Muscle layer of colon (tissue), 2 donors: ENCODE data around the gene GAS7.

Source experiments
- H3K27ac ChIP-seq: one replicate; pipeline ENCODE4 v1.7.0; 2013; ENCODE audit warnings: low read depth, mild to moderate bottlenecking, low read length, moderate library complexity
- H3K27me3 ChIP-seq, 2 donors: one replicate each; pipeline ENCODE4 v1.7.0; 2013; ENCODE audit warnings: low read length in 2 of 2, mild to moderate bottlenecking in 2 of 2; ENCODE audit not compliant: insufficient read depth in 2 of 2, control insufficient read depth in 1 of 2
- H3K36me3 ChIP-seq: one replicate; pipeline ENCODE4 v1.7.0; 2013; ENCODE audit warnings: mild to moderate bottlenecking, low read length; ENCODE audit not compliant: insufficient read depth
- H3K4me1 ChIP-seq: one replicate; pipeline ENCODE4 v1.7.0; 2013; ENCODE audit warnings: mild to moderate bottlenecking, low read length; ENCODE audit not compliant: insufficient read depth
- H3K4me3 ChIP-seq, 2 donors: one replicate each; pipeline ENCODE4 v1.7.0; 2013; ENCODE audit warnings: low read length in 2 of 2, low read depth in 1 of 2, mild to moderate bottlenecking in 1 of 2, moderate library complexity in 1 of 2
- H3K9ac ChIP-seq: one replicate; pipeline ENCODE4 v1.7.0; 2013; ENCODE audit warnings: low read length
- H3K9me3 ChIP-seq: one replicate; pipeline ENCODE4 v1.7.0; 2013; ENCODE audit warnings: mild to moderate bottlenecking, low read length
- donor health status: abdominal sarcoma.
- donor health status: Adenocarcinoma of cecum.

GAS7 gene

GRCh38 chr17:10051112-10051511 is 147.3 kb downstream of the GAS7 start:
- Histone ChIP-seq H3K9ac (no peak overlapping the region), H3K27me3 (no peaks in the 10 kb centered on the region), H3K27ac (no peak overlapping the region), H3K36me3 (no peaks in the 10 kb centered on the region), H3K9me3 (no peaks in the 10 kb centered on the region), H3K4me1 (peaks cover 6% of the 10 kb centered on the region), H3K4me3 (no peak overlapping the region)

- no peak overlapping the region for H3K4me3 ChIP-seq
- H3K27me3 ChIP-seq: no peaks in the 10 kb centered on the region
- H3K9ac ChIP-seq: no peak overlapping the region
- peaks cover 10% of the 10 kb centered on the region for H3K4me1 ChIP-seq
- H3K9me3 ChIP-seq: no peaks in the 10 kb centered on the region
- H3K36me3 ChIP-seq: no peaks in the 10 kb centered on the region
- no peak overlapping the region for H3K27ac ChIP-seq
These were observed 147.8 kb downstream of the GAS7 start for GRCh38 chr17:10050597-10051101.

GRCh38 chr17:10048629-10049350 is 149.6 kb downstream of the GAS7 start:
- no peak overlapping the region for H3K27ac ChIP-seq
- no peaks in the 10 kb centered on the region for H3K36me3 ChIP-seq
- H3K9ac ChIP-seq: no peak overlapping the region
- no peaks in the 10 kb centered on the region for H3K27me3 ChIP-seq
- H3K4me3 ChIP-seq: no peak overlapping the region
- H3K4me1 ChIP-seq: peaks cover 11% of the 10 kb centered on the region
- no peaks in the 10 kb centered on the region for H3K9me3 ChIP-seq

GRCh38 chr17:10046786-10047785 is 151.3 kb downstream of the GAS7 start:
- Histone ChIP-seq H3K27ac (no peak overlapping the region), H3K9ac (no peak overlapping the region), H3K9me3 (no peaks in the 10 kb centered on the region), H3K27me3 (no peaks in the 10 kb centered on the region), H3K4me1 (peaks cover 11% of the 10 kb centered on the region), H3K36me3 (no peaks in the 10 kb centered on the region), H3K4me3 (no peak overlapping the region)

GRCh38 chr17:10045871-10046658 is 152.3 kb downstream of the GAS7 start:
- Histone ChIP-seq H3K9ac (no peak overlapping the region), H3K27ac (no peak overlapping the region), H3K27me3 (no peaks in the 10 kb centered on the region), H3K4me3 (no peak overlapping the region), H3K9me3 (no peaks in the 10 kb centered on the region), H3K4me1 (peaks cover 11% of the 10 kb centered on the region), H3K36me3 (no peaks in the 10 kb centered on the region)

- Histone ChIP-seq H3K4me1 (peaks cover 6% of the 10 kb centered on the region), H3K27ac (no peak overlapping the region)
These were observed 155.7 kb downstream of the GAS7 start for GRCh38 chr17:10042589-10043244.

GRCh38 chr17:10041916-10042588 is 156.4 kb downstream of the GAS7 start:
- Histone ChIP-seq H3K27me3 (no peaks in the 10 kb centered on the region), H3K9me3 (no peaks in the 10 kb centered on the region), H3K36me3 (no peaks in the 10 kb centered on the region), H3K4me3 (no peak overlapping the region), H3K4me1 (peaks cover 10% of the 10 kb centered on the region), H3K27ac (no peak overlapping the region), H3K9ac (no peak overlapping the region)

More at GRCh38 chr17:10042589-10043244, 155.7 kb downstream of the GAS7 start:
- H3K27me3 ChIP-seq: no peaks in the 10 kb centered on the region
- H3K4me3 ChIP-seq: no peak overlapping the region
- H3K36me3 ChIP-seq: no peaks in the 10 kb centered on the region
- no peak overlapping the region for H3K9ac ChIP-seq
- H3K9me3 ChIP-seq: no peaks in the 10 kb centered on the region

- Histone ChIP-seq H3K9me3 (no peaks in the 10 kb centered on the region), H3K9ac (no peak overlapping the region), H3K4me1 (peaks cover 11% of the 10 kb centered on the region), H3K27ac (no peak overlapping the region), H3K4me3 (no peak overlapping the region), H3K27me3 (no peaks in the 10 kb centered on the region), H3K36me3 (no peaks in the 10 kb centered on the region)
These were observed 157.2 kb downstream of the GAS7 start for GRCh38 chr17:10041287-10041612.

- H3K9me3 ChIP-seq: no peaks in the 10 kb centered on the region
- H3K9ac ChIP-seq: no peak overlapping the region
- no peaks in the 10 kb centered on the region for H3K36me3 ChIP-seq
- peaks cover 28% of the 10 kb centered on the region for H3K4me1 ChIP-seq
- H3K27ac ChIP-seq: peak overlapping the region; percentile 62
- H3K4me3 ChIP-seq: peak overlapping the region; percentile 17 to 42
- H3K27me3 ChIP-seq: no peaks in the 10 kb centered on the region
These were observed 161.8 kb downstream of the GAS7 start for GRCh38 chr17:10036511-10037061.

GRCh38 chr17:10035885-10036284 is 162.5 kb downstream of the GAS7 start:
- Histone ChIP-seq H3K4me3 (peak overlapping the region; percentile 17 to 42), H3K9me3 (no peaks in the 10 kb centered on the region), H3K36me3 (no peaks in the 10 kb centered on the region), H3K27ac (peak overlapping the region; percentile 35), H3K9ac (peak overlapping the region; percentile 8), H3K27me3 (no peaks in the 10 kb centered on the region), H3K4me1 (peaks cover 28% of the 10 kb centered on the region)
